ENCODE data around the gene CSTPP1.
"Not testable (repeated sequence)": the region's sequence is repeated elsewhere in the genome, so short reads cannot be mapped to it uniquely, and the experiment has no call there.

Gene CSTPP1

DNA sequence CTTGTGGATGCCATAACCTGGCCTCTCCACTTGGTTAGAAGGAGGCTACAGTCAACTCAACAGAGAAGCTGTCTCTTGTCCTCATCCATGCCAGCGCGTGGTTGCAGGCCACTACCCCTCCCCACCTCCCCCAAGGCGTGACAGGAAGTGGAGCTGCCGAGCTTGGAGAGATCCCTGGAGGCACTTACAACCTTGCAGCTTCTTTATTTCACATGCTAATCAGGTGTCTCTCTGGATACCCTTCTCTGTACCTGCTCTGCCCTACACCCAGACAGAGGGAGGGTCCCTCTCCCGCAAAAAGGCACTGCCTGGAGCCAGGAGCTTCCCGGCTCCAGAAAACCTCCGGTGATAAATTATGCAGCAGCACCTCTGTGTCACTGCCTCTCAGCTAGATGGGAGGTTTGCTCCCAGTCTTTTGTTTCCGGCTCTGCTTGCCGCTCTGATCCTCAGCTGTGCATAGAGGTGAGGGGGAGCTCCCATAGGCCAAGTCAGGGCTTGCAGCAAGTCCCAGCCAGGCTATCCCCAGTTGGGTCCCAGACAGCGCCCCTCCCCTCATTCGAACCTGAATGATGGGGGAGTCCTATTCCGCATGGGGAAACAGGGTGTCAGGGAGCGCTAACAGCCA, 23.9 kb upstream of the CSTPP1 start:
- no peak for DNase-seq (ENCODE audit: low read depth in 2 of 2)

GRCh38 chr11:46913484-46913883, 23.1 kb upstream of the CSTPP1 start:
- DNase-seq (ENCODE audit: low read depth in 2 of 2) = no peak

GRCh38 chr11:46914363-46914762, 22.2 kb upstream of the CSTPP1 start:
- DNase-seq (ENCODE audit: low read depth in 2 of 2) = no peak

GRCh38 chr11:46914910-46915309, 21.7 kb upstream of the CSTPP1 start:
- DNase-seq (ENCODE audit: low read depth in 2 of 2) = no peak

DNA sequence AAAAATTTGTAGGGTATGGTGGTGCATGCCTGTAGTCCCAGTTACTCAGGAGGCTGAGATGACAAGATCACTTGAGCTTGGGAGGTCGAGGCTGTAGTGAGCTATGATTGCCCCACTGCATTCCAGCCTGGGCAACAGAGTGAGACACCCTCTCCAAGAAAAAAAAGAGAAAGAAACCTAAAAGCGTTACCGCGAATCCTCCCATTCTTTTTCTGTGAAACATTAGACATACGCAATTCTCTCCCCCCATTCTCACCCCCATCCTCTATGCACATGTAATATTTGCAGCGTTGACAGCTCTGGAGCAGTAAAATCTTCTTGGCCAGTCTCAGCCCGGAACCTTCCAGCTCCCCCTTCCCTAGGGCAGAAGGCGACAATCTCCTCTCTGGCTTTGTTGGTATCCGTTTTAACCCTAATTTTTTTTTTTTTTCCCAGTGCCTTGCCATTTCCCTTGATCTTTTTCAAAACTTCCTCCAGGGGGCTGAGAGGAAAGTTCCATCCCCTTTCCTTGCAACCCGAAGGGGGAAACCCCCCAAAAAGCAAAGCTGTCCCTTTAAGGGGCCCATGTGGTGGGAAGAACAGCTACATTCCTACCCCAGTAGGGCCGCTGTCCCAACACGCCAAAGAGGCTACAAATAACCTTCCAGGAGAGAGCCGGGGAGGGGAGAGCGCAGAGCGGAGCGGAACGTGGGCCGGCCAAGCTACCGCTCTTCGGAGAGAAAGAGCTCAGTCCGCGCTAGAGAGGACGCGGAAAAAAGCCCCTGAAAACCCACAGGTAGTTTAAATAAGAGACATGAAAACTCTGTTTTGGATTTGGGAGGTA, 20.1 kb upstream of the CSTPP1 start:
- DNase-seq (ENCODE audit: low read depth in 2 of 2) = no peak

GRCh38 chr11:46917109-46917761, 19.3 kb upstream of the CSTPP1 start:
- DNase-seq (ENCODE audit: low read depth in 2 of 2) = no peak

DNA sequence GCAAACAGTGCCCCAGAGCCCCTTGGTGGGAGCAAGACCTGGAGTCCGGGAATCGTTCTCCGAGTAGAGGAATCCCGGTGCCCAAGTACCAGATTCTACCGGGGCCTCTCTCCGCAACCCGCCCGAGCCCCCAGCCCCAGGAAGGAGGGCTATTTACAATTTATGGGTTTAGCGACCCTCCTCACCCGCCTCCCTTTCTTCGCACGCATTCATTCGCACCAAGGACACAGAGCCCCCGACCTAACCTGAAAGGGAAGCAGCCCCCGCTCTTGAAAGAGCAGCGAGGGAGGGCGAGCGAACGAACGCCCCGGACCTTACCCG, 18.8 kb upstream of the CSTPP1 start:
- DNase-seq (ENCODE audit: low read depth in 2 of 2) = no peak

DNA sequence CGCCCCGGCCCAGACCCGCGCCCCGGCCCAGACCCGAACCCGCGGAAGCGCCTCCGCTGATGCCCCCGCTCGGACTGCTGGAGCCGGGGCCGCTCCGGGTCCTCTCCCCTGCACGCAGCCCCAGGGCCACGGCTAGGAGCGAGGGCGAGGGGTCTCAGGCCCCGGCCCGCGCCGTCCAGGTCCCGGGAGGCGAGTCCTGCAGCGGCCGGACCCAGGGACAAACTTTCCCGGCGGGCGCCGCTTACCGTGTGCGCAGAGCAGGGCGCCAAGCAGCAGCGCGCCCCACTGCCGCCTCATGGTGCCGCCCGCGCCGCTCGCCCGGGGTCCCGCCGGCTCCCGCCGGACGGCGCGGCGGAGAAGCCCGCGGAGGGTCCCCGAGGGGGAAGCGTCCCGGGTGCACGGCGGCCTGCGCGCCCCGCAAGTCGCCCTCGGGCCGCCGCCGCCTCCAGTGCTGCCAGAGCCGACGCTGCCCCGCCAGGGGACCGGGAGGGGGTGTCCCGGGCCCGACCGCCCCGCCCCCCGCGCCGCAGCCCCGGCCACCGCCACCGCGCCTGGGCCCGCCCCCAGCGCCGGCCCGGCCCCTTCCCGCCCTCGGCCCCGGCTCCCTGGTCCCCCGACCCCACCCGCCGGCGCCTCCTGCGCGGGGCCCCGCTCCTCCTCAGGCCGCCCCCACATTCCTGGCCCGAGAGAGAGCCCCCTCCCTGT, 18.3 kb upstream of the CSTPP1 start, which contains the start of gene LRP4:
TSS of gene LRP4 (minus strand) at position 468 of the 705 bp plus-strand sequence. CDS start at position 297, 171 bp downstream.
- DNase-seq (ENCODE audit: low read depth in 2 of 2) = peak in 1 of 2 donors; percentile 10

GRCh38 chr11:46918788-46919513, 17.6 kb upstream of the CSTPP1 start:
- DNase-seq (ENCODE audit: low read depth in 2 of 2) = no peak

GRCh38 chr11:46920755-46921154, 15.8 kb upstream of the CSTPP1 start:
- no peak for DNase-seq (ENCODE audit: low read depth in 2 of 2)

GRCh38 chr11:46927928-46928327, 8.6 kb upstream of the CSTPP1 start:
- not testable (repeated sequence) for DNase-seq (ENCODE audit: low read depth in 2 of 2)

DNA sequence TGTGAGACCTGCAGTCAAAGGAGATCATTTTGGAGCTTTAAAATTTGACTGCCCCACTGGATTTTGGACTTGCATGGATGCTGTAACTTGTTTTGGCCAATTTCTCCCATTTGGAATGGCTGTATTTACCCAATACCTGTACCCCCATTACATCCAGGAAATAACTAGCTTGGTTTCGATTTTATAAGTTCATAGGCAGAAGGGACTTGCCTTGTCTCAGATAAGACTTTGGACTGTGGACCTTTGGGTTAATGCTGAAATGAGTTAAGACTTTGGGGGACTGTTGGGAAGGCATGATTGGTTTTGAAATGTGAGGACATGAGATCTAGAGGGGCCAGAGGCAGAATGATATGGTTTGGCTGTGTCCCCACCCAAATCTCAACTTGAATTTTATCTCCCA, 7.9 kb upstream of the CSTPP1 start:
- DNase-seq (ENCODE audit: low read depth in 2 of 2) = not testable (repeated sequence)

DNA sequence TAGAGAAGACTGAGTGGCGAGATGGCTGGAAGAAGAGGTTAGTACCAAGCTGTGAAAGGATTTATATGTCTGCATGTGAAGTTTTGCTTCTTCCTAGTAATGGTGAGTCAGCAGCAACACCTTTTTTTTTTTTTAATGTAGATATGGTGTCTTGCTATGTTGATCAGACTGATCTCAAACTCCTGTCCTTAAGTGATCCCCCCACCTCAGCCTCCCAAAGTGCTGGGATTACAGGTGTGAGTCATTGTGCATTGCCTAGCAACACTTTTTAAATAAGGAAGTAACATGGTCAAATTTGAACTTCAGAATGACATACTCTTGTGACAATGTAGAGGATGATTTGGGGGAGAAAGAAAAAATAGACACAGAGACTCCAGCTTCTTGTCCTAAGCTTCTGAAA, 6.5 kb upstream of the CSTPP1 start:
- DNase-seq (ENCODE audit: low read depth in 2 of 2) = no peak

GRCh38 chr11:46942172-46942571, 5.6 kb downstream of the CSTPP1 start:
- DNase-seq (ENCODE audit: low read depth in 2 of 2) = no peak

DNA sequence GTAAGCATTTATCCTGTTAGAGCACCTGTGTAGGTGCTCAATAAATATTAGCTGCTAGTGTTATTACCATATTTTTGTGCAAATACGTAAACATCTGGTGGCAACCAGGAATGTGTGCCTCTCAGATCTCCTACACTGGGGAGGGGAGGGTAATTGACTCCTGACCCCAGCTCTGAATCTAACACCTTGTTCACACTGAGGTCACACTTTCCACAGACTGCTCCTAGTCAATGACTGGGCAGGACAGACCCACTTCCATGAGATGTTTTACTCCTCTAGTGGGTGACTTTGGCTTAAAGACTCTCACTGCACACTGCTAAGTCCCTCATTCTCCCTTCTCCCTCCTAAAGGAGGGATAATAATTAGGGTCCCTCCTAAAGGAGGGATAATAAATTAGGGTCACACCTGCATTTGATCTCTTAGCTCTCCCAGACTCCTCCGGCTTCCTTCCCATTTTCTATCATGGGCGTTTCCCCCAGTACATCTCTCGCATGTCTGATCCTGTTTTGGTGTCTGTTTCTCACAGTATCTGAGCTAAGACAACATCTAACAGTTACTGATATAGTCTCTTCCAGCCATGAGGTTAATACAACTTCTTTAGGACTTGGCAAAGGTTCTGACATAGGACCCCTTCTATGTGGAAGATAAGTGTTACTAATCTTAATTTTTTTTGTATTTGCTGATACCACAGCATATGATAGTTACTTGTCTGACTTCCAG, 8.0 kb downstream of the CSTPP1 start:
- no peak for DNase-seq (ENCODE audit: low read depth in 2 of 2)

DNA sequence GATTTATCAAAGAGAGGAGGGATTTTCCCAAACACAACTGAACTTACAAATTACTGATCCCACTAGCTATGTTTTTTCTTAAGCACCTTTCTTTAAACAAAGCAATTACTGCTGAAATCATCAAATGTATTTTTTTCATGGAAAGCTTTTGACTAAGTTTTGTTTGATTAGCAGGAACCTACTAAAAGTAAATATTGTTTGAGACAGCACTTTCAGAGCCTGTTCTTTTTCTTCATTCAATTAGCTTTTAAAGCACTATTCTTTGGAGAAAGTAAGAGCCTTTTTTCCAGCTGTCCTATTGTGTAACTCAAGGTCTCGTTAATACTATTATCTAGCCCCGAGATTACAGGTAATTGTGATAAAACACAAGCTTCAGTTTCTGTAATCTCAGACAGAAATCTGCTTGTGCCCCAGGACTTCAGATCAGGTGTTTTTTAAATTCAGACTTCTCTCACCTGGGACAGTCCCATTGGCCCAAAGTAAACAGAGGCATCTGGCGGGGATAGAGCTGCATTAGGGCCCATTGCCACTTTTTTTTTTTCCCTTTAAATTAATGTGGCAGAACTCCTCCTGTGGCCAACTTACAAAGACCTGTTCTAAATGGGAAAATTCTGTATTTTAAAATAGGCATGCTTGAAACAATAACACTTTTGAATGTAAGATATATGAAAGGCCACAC, 11.0 kb downstream of the CSTPP1 start:
- DNase-seq (ENCODE audit: low read depth in 2 of 2) = no peak

DNA sequence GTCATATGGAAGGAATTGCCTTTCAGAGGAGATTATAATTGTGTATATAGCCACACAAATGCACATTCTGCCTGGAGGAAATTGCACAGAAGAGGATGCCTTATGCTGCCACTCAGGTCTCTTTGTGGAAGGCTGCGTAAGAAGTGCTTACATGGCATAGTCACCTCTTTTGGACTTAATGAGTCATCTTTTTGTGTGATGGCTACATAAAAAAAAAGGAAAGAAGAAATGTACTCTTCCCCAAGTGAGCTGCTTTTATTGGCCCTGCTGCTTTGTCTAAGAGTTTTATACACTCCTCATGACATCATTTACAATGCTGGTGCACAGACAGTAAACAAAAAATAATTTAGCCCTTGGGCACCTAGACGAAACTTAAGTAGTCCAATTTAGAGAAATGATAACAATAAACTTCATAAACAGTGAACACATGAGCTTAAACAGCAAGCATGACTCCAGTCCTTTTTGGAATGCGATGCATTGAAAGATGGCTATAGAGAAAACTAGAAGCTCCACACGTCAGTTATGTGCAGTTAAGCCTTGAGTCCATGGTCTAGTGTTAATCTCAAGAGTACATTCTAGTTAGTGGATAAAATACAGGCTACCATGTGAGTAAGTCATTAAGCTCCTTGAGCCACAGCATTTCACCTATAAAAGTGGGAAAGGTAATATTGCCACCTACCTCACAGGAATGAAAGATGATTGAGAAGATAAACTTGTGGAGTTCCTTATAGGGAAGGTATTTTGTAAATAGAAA, 12.0 kb downstream of the CSTPP1 start:
- no peak for DNase-seq (ENCODE audit: low read depth in 2 of 2)

GRCh38 chr11:46949297-46949696, 12.7 kb downstream of the CSTPP1 start:
- DNase-seq (ENCODE audit: low read depth in 2 of 2) = no peak

DNA sequence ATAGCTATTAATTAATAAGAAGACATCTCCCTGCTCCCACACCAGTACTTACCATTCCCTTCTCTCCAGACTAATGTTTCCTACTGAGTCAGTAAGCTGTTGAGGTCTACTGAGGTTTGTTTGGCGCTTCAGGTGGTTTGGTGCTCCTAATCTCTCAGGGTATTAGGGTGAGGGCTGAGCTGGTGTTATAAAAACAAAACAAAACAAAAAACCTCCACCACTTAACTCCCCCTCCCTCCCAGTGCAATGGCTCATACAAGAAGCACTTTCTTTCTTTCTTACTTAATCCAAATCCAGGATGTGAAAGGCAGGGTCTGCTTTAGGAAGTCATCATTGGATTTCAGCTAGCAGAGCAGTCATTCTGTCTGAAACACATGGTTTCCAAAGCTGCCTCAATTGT, 15.3 kb downstream of the CSTPP1 start:
- no peak for DNase-seq (ENCODE audit: low read depth in 2 of 2)

- DNase-seq (ENCODE audit: low read depth in 2 of 2) = no peak
Measured at GRCh38 chr11:46952553-46952952, 16.0 kb downstream of the CSTPP1 start.

Data from stimulated activated CD4-positive, alpha-beta T cell treated with anti-CD3 and anti-CD28 coated beads, Interleukin-15, amount 100 ng/mL, for 48 hours (primary cell).